Liver (tissue), 3 donors: Measurements from ENCODE around the gene DVL1.

Source experiments
- SP1 ChIP-seq: IDR thresholded peaks from 2 replicates; pipeline ENCODE4 v1.6.1; 2018; ENCODE audit warnings: antibody characterized with exemption, mild to moderate bottlenecking
- TF ChIP-seq, protein P1 (sequence below): fragments of 150-350 bp; IDR thresholded peaks from 2 replicates; pipeline ENCODE4 v1.5.1; 2017; ENCODE audit warnings: improper control_type of control experiment, low read depth, low read length; ENCODE audit not compliant: missing input control
- donor health status: healthy.
- donor health status: healthy.

DNA sequence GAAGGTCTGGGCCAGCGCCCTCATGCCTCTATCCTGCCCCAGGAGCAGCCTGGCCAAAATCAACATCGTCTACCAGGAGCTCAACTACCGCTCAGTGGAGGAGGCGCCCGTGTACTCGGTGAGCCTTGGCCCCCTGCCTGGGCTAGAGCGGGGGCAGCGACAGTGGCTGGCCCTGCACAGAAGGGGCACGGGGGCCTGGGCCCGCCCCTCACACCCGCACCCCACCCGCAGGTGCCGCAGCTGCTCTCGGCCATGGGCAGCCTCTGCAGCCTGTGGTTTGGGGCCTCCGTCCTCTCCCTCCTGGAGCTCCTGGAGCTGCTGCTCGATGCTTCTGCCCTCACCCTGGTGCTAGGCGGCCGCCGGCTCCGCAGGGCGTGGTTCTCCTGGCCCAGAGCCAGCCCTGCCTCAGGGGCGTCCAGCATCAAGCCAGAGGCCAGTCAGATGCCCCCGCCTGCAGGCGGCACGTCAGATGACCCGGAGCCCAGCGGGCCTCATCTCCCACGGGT, 58.1 kb downstream of the DVL1 start:
- TF ChIP-seq, protein P1, sequence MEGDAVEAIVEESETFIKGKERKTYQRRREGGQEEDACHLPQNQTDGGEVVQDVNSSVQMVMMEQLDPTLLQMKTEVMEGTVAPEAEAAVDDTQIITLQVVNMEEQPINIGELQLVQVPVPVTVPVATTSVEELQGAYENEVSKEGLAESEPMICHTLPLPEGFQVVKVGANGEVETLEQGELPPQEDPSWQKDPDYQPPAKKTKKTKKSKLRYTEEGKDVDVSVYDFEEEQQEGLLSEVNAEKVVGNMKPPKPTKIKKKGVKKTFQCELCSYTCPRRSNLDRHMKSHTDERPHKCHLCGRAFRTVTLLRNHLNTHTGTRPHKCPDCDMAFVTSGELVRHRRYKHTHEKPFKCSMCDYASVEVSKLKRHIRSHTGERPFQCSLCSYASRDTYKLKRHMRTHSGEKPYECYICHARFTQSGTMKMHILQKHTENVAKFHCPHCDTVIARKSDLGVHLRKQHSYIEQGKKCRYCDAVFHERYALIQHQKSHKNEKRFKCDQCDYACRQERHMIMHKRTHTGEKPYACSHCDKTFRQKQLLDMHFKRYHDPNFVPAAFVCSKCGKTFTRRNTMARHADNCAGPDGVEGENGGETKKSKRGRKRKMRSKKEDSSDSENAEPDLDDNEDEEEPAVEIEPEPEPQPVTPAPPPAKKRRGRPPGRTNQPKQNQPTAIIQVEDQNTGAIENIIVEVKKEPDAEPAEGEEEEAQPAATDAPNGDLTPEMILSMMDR: no peak
- no peak for TF ChIP-seq SP1
